HG03039 (cell line): ENCODE results near the gene IGSF3.
A peak's percentile ranks its signal among the peaks of the same experiment; 100 is the strongest.

ENCODE experiments used
- ATAC-seq: cut with Tn5 transposase; IDR thresholded peaks from one replicate; pipeline ENCODE4 v1.9.1; 2021; ENCODE audit warnings: mild to moderate bottlenecking, moderate library complexity; ENCODE audit not compliant: unreplicated experiment

IGSF3 gene

GRCh38 chr1:116667575-116668105 is at the start of gene IGSF3:
Gene IGSF3, minus strand, starts transcription at chr1:116667733. Its CDS starts 1,407 bp downstream, at chr1:116666326.
- peak; percentile 47 for ATAC-seq

- no peak for ATAC-seq
These were observed 49.8 kb upstream of the IGSF3 start for GRCh38 chr1:116717318-116717717.

- ATAC-seq = no peak
These were observed 48.9 kb upstream of the IGSF3 start for GRCh38 chr1:116716391-116716790.

- no peak for ATAC-seq
These were observed 45.9 kb upstream of the IGSF3 start for GRCh38 chr1:116713474-116713873.

GRCh38 chr1:116712510-116712909 is 45.0 kb upstream of the IGSF3 start:
- ATAC-seq = no peak

GRCh38 chr1:116711263-116711840 is 43.8 kb upstream of the IGSF3 start:
- no peak for ATAC-seq

- no peak for ATAC-seq
These were observed 43.1 kb upstream of the IGSF3 start for GRCh38 chr1:116710420-116711262.

GRCh38 chr1:116709666-116710167 is 42.2 kb upstream of the IGSF3 start:
- ATAC-seq = no peak

GRCh38 chr1:116708255-116708900 is 40.8 kb upstream of the IGSF3 start:
- ATAC-seq = no peak

- no peak for ATAC-seq
These were observed 39.3 kb upstream of the IGSF3 start for GRCh38 chr1:116706841-116707240.

GRCh38 chr1:116706123-116706522 is 38.6 kb upstream of the IGSF3 start:
- ATAC-seq = no peak

- ATAC-seq = no peak
These were observed 36.7 kb upstream of the IGSF3 start for GRCh38 chr1:116704278-116704677.

- no peak for ATAC-seq
These were observed 32.1 kb upstream of the IGSF3 start for GRCh38 chr1:116699605-116700004.

GRCh38 chr1:116698244-116698595 is 30.7 kb upstream of the IGSF3 start:
- no peak for ATAC-seq

GRCh38 chr1:116697548-116698243 is 30.2 kb upstream of the IGSF3 start:
- ATAC-seq = no peak

GRCh38 chr1:116694524-116694923 is 27.0 kb upstream of the IGSF3 start:
- ATAC-seq = no peak

- no peak for ATAC-seq
These were observed 26.4 kb upstream of the IGSF3 start for GRCh38 chr1:116693759-116694480.

GRCh38 chr1:116692879-116693278 is 25.3 kb upstream of the IGSF3 start:
- ATAC-seq = no peak

GRCh38 chr1:116690849-116691406 is 23.4 kb upstream of the IGSF3 start:
- ATAC-seq = no peak

- ATAC-seq = no peak
These were observed 22.9 kb upstream of the IGSF3 start for GRCh38 chr1:116690396-116690848.
